Activated naive CD4-positive, alpha-beta T cell treated with anti-CD3 and anti-CD28 coated beads for 36 hours (primary cell): Measurements from ENCODE around the gene COPZ2. TPM values are rescaled to one million over a fixed set of nuclear protein-coding genes. Genes with fewer than 3 reads are reported as not detected.
"Not testable (repeated sequence)": the region's sequence is repeated elsewhere in the genome, so short reads cannot be mapped to it uniquely, and the experiment has no call there.

Experiments
- CTCF ChIA-PET: fragments of 350-600 bp; sonication (Branson Sonifier 250); formaldehyde crosslinking; loops from one replicate; lab custom pipeline; 2021; ENCODE audit warnings: antibody characterized with exemption; lab: Charles Lee
- DNase-seq: peaks from one replicate; pipeline ENCODE4 v3.0.0-alpha.2; 2020
- H3K27ac Mint-ChIP-seq: one replicate; pipeline ENCODE4 v1.8.0; 2021; ENCODE audit warnings: mild to moderate bottlenecking, mixed read lengths
- H3K27me3 Mint-ChIP-seq: one replicate; pipeline ENCODE4 v1.8.0; 2021; ENCODE audit warnings: low read depth, mixed read lengths
- H3K36me3 Mint-ChIP-seq: one replicate; pipeline ENCODE4 v1.8.0; 2021; ENCODE audit warnings: low read depth, mixed read lengths
- H3K4me1 Mint-ChIP-seq: one replicate; pipeline ENCODE4 v1.8.0; 2021; ENCODE audit warnings: low read depth, mixed read lengths
- H3K4me3 Mint-ChIP-seq: one replicate; pipeline ENCODE4 v1.8.0; 2021; ENCODE audit warnings: mild to moderate bottlenecking, moderate library complexity, mixed read lengths
- H3K9me3 Mint-ChIP-seq: one replicate; pipeline ENCODE4 v1.8.0; 2021; ENCODE audit warnings: mixed read lengths
- intact Hi-C: fragments of 100-400 bp; cut with micrococcal nuclease; formaldehyde crosslinking; loops from one replicate; pipeline ENCODE4 v1.15.1; 2023
- total RNA-seq, 2 experiments: library from RNA; stranded (reverse); gene quantifications; one replicate each; pipeline ENCODE4 v1.2.3, GENCODE V29; 2021

COPZ2 gene
- total RNA-seq, 2 experiments from 2014 or later = 2.4 to 3.3 TPM

GRCh38 chr17:48046296-48046695, 8.7 kb upstream of the COPZ2 start:
- peak overlapping the region; percentile 98 for H3K27ac Mint-ChIP-seq

GRCh38 chr17:48045316-48046001, 7.9 kb upstream of the COPZ2 start:
- no peaks in the 10 kb centered on the region for H3K27me3 Mint-ChIP-seq
- H3K4me1 Mint-ChIP-seq = peaks cover 29% of the 10 kb centered on the region
- peak overlapping the region; percentile 99 for H3K4me3 Mint-ChIP-seq
- CTCF ChIA-PET = interaction anchor here (1.1 to 2.5 kb wide), 3 partner anchors 9 to 35 kb away, joined by 4 to 11 read pairs (median 10); no protein-coding TSS in a partner anchor
- H3K27ac Mint-ChIP-seq = no peak overlapping the region
- no peak for DNase-seq
- intact Hi-C loops = loop anchor here (5.0 kb wide), 1 partner anchor 1147 kb away; no protein-coding TSS in a partner anchor
- H3K36me3 Mint-ChIP-seq = peaks cover 18% of the 10 kb centered on the region
- no peaks in the 10 kb centered on the region for H3K9me3 Mint-ChIP-seq

More at GRCh38 chr17:48046296-48046695, 8.7 kb upstream of the COPZ2 start:
- CTCF ChIA-PET = interaction anchor here (1.5 to 1.9 kb wide), 2 partner anchors 10 to 20 kb away, joined by 9 to 10 read pairs; no protein-coding TSS in a partner anchor
- intact Hi-C loops = loop anchor here (5.0 kb wide), 1 partner anchor 1146 kb away; no protein-coding TSS in a partner anchor
- H3K4me3 Mint-ChIP-seq = peak overlapping the region; percentile 99
- no peaks in the 10 kb centered on the region for H3K9me3 Mint-ChIP-seq
- H3K27me3 Mint-ChIP-seq = no peaks in the 10 kb centered on the region
- DNase-seq = no peak
- peaks cover 37% of the 10 kb centered on the region for H3K4me1 Mint-ChIP-seq
- peaks cover 26% of the 10 kb centered on the region for H3K36me3 Mint-ChIP-seq

- CTCF ChIA-PET = interaction anchor here (0.6 to 2.5 kb wide), 7 partner anchors 9 to 65 kb away, joined by 3 to 16 read pairs (median 5); no protein-coding TSS in a partner anchor
- Mint-ChIP-seq H3K36me3 (peaks cover 14% of the 10 kb centered on the region), H3K4me1 (peaks cover 23% of the 10 kb centered on the region), H3K27me3 (no peaks in the 10 kb centered on the region), H3K27ac (no peak overlapping the region), H3K4me3 (no peak overlapping the region), H3K9me3 (no peaks in the 10 kb centered on the region)
- no peak for DNase-seq
- intact Hi-C loops = loop anchor here (5.0 kb wide), 1 partner anchor 1147 kb away; no protein-coding TSS in a partner anchor
Measured at GRCh38 chr17:48044851-48045250, 7.3 kb upstream of the COPZ2 start.

GRCh38 chr17:48043176-48043575, 5.6 kb upstream of the COPZ2 start:
- CTCF ChIA-PET = interaction anchor here (0.6 to 2.5 kb wide), 8 partner anchors 9 to 1156 kb away, joined by 3 to 16 read pairs (median 7); no protein-coding TSS in a partner anchor
- peaks cover 9% of the 10 kb centered on the region for H3K36me3 Mint-ChIP-seq
- H3K4me3 Mint-ChIP-seq = no peak overlapping the region
- DNase-seq = no peak
- peaks cover 9% of the 10 kb centered on the region for H3K27me3 Mint-ChIP-seq
- H3K4me1 Mint-ChIP-seq = peaks cover 14% of the 10 kb centered on the region
- H3K27ac Mint-ChIP-seq = no peak overlapping the region
- intact Hi-C loops = no loop called here
- H3K9me3 Mint-ChIP-seq = no peaks in the 10 kb centered on the region

GRCh38 chr17:48038687-48039086, 1.1 kb upstream of the COPZ2 start:
- no peak overlapping the region for H3K4me3 Mint-ChIP-seq
- intact Hi-C loops = no loop called here
- H3K4me1 Mint-ChIP-seq = peaks cover 7% of the 10 kb centered on the region
- no peak overlapping the region for H3K27ac Mint-ChIP-seq
- no peaks in the 10 kb centered on the region for H3K9me3 Mint-ChIP-seq
- CTCF ChIA-PET = interaction anchor here (1.0 to 4.4 kb wide), 3 partner anchors 12 to 69 kb away, joined by 3 to 37 read pairs (median 8); no protein-coding TSS in a partner anchor
- peaks cover 21% of the 10 kb centered on the region for H3K27me3 Mint-ChIP-seq
- H3K36me3 Mint-ChIP-seq = no peaks in the 10 kb centered on the region
- no peak for DNase-seq

- Mint-ChIP-seq H3K4me3 (peak overlapping the region; percentile 73), H3K36me3 (no peaks in the 10 kb centered on the region), H3K27ac (no peak overlapping the region), H3K4me1 (peaks cover 7% of the 10 kb centered on the region), H3K27me3 (peaks cover 28% of the 10 kb centered on the region), H3K9me3 (no peaks in the 10 kb centered on the region)
- no peak for DNase-seq
- intact Hi-C loops = loop anchor here (1.0 kb wide), 2 partner anchors 10 to 36 kb away; partner anchors contain the start of gene NFE2L1
- CTCF ChIA-PET = interaction anchor here (1.0 to 4.4 kb wide), 2 partner anchors 12 to 68 kb away, joined by 8 to 37 read pairs; no protein-coding TSS in a partner anchor
Measured at GRCh38 chr17:48037838-48038323, 284 bp upstream of the COPZ2 start.

GRCh38 chr17:48036693-48037035, 933 bp downstream of the COPZ2 start:
- H3K4me3 Mint-ChIP-seq = peak overlapping the region; percentile 75
- CTCF ChIA-PET = interaction anchor here (0.8 to 4.4 kb wide), 16 partner anchors 8 to 192 kb away, joined by 3 to 37 read pairs (median 3); partner anchors contain the start of gene SNX11

GRCh38 chr17:48034734-48035133, 2.9 kb downstream of the COPZ2 start:
- intact Hi-C loops, H3K9me3 Mint-ChIP-seq, H3K27ac Mint-ChIP-seq, H3K4me1 Mint-ChIP-seq, H3K4me3 Mint-ChIP-seq, H3K36me3 Mint-ChIP-seq, DNase-seq: not testable (repeated sequence)
- peaks cover 34% of the 10 kb centered on the region for H3K27me3 Mint-ChIP-seq
- CTCF ChIA-PET = interaction anchor here (1.0 to 2.3 kb wide), 3 partner anchors 9 to 41 kb away, joined by 5 to 16 read pairs (median 8); no protein-coding TSS in a partner anchor

More at GRCh38 chr17:48036693-48037035, 933 bp downstream of the COPZ2 start:
- no peaks in the 10 kb centered on the region for H3K9me3 Mint-ChIP-seq
- H3K27ac Mint-ChIP-seq = no peak overlapping the region
- peaks cover 32% of the 10 kb centered on the region for H3K27me3 Mint-ChIP-seq
- no peaks in the 10 kb centered on the region for H3K36me3 Mint-ChIP-seq
- H3K4me1 Mint-ChIP-seq = peaks cover 7% of the 10 kb centered on the region
- no peak for DNase-seq
- intact Hi-C loops = loop anchor here (1.0 kb wide), 2 partner anchors 12 to 38 kb away; partner anchors contain the start of gene NFE2L1

- no peak for DNase-seq
- peaks cover 2% of the 10 kb centered on the region for H3K4me1 Mint-ChIP-seq
- H3K27me3 Mint-ChIP-seq = peaks cover 19% of the 10 kb centered on the region
- intact Hi-C loops = no loop called here
- H3K36me3 Mint-ChIP-seq = no peaks in the 10 kb centered on the region
- CTCF ChIA-PET = interaction anchor here (0.6 to 1.3 kb wide), 4 partner anchors 18 to 277 kb away, joined by 3 to 4 read pairs (median 4); partner anchors contain the start of gene SNX11
- H3K4me3 Mint-ChIP-seq = no peak overlapping the region
- H3K27ac Mint-ChIP-seq = no peak overlapping the region
- no peaks in the 10 kb centered on the region for H3K9me3 Mint-ChIP-seq
Measured at GRCh38 chr17:48031966-48032365, 5.6 kb downstream of the COPZ2 start.

GRCh38 chr17:48030531-48030930, 7.1 kb downstream of the COPZ2 start:
- Mint-ChIP-seq H3K9me3 (no peaks in the 10 kb centered on the region), H3K4me1 (peaks cover 9% of the 10 kb centered on the region), H3K27ac (no peak overlapping the region), H3K27me3 (peaks cover 15% of the 10 kb centered on the region), H3K36me3 (no peaks in the 10 kb centered on the region), H3K4me3 (no peak overlapping the region)
- no peak for DNase-seq
- intact Hi-C loops = no loop called here
- CTCF ChIA-PET = interaction anchor here (0.6 to 2.4 kb wide), 6 partner anchors 26 to 278 kb away, joined by 3 to 13 read pairs (median 4); partner anchors contain the start of gene SNX11

- peaks cover 22% of the 10 kb centered on the region for H3K27me3 Mint-ChIP-seq
- intact Hi-C loops = loop anchor here (10.0 kb wide), 1 partner anchor 306 kb away; no protein-coding TSS in a partner anchor
- no peak for DNase-seq
- H3K4me3 Mint-ChIP-seq = no peak overlapping the region
- H3K27ac Mint-ChIP-seq = no peak overlapping the region
- no peaks in the 10 kb centered on the region for H3K9me3 Mint-ChIP-seq
- H3K4me1 Mint-ChIP-seq = peaks cover 21% of the 10 kb centered on the region
- CTCF ChIA-PET = interaction anchor here (0.5 to 4.6 kb wide), 4 partner anchors 18 to 102 kb away, joined by 3 to 34 read pairs (median 4); no protein-coding TSS in a partner anchor
- H3K36me3 Mint-ChIP-seq = no peaks in the 10 kb centered on the region
Measured at GRCh38 chr17:48028736-48029135, 8.9 kb downstream of the COPZ2 start.
